Endothelial cell of umbilical vein (primary cell): ENCODE data around the gene CHAC1. TPM values are rescaled to one million over a fixed set of nuclear protein-coding genes. Genes with fewer than 3 reads are reported as not detected.
"Not testable (repeated sequence)": the region's sequence is repeated elsewhere in the genome, so short reads cannot be mapped to it uniquely, and the experiment has no call there.

Source experiments
- BruUV-seq: library from RNA; stranded (reverse); fragments of 400-500 nt; replicated peaks from 2 replicates; lab custom pipeline; 2021; lab: Mats Ljungman, UMichigan
- CTCF ChIA-PET: fragments of 300-600, 350-600 bp; sonication (Branson Sonifier 250); formaldehyde crosslinking; loops from one replicate; lab custom pipeline; 2021; ENCODE audit warnings: antibody characterized with exemption, inconsistent platforms; lab: Charles Lee
- POLR2A ChIA-PET: fragments of 300-600, 350-600 bp; sonication (Branson Sonifier 250); formaldehyde crosslinking; loops from one replicate; lab custom pipeline; 2021; ENCODE audit warnings: antibody characterized with exemption, inconsistent platforms; lab: Charles Lee
- DNase-seq: peaks from one replicate; pipeline ENCODE4 v3.0.0-alpha.2; 2011; ENCODE audit warnings: low read depth, low spot score
- FAIRE-seq: peaks from 2 replicates; lab custom pipeline; 2011; peaks lifted over from hg19 to GRCh38; lab: Jason Lieb, UNC
- H2AFZ ChIP-seq: 2 replicates; pipeline ENCODE4 v1.6.0; 2012; ENCODE audit warnings: low read depth, low read length, control low read depth, inconsistent platforms
- H3K27ac ChIP-seq: 2 replicates; pipeline ENCODE4 v1.5.1; 2011; ENCODE audit warnings: low read depth, mild to moderate bottlenecking, control low read depth, low read length, moderate library complexity; ENCODE audit not compliant: insufficient read depth
- H3K27me3 ChIP-seq, 2 experiments: 2 replicates each; pipeline versions ENCODE4 v1.6.0 to v1.6.1; 2011; ENCODE audit warnings: low read length in 2 of 2, mixed read lengths in 1 of 2; ENCODE audit not compliant: control insufficient read depth in 2 of 2, insufficient read depth in 2 of 2
- H3K36me3 ChIP-seq, 2 experiments: 2 replicates in 1 of 2; 3 replicates in 1 of 2; pipeline ENCODE4 v1.5.1; 2011; ENCODE audit warnings: low read length in 2 of 2, mild to moderate bottlenecking in 1 of 2, moderate library complexity in 1 of 2; ENCODE audit not compliant: control insufficient read depth in 2 of 2, insufficient read depth in 2 of 2; ENCODE audit errors: extremely low read depth in 1 of 2
- H3K4me1 ChIP-seq: 3 replicates; pipeline ENCODE4 v1.5.1; 2011; ENCODE audit warnings: mild to moderate bottlenecking, low read length; ENCODE audit not compliant: control insufficient read depth, insufficient read depth; ENCODE audit errors: extremely low read depth
- H3K4me2 ChIP-seq: 2 replicates; pipeline ENCODE4 v1.6.1; 2011; ENCODE audit warnings: low read length, control low read depth, mixed read lengths; ENCODE audit not compliant: insufficient read depth
- H3K4me3 ChIP-seq, 3 experiments: fragments of 200-600 bp in 1 of 3; sonication (generic), shearing (Covaris generic) in 1 of 3; replicated peaks in 1 of 3; 2 replicates each; pipeline ENCODE4 v1.5.1; 2011 to 2016; ENCODE audit warnings: control low read depth in 3 of 3, low read length in 3 of 3, mild to moderate bottlenecking in 2 of 3, inconsistent platforms in 1 of 3, low read depth in 1 of 3, moderate library complexity in 1 of 3; ENCODE audit not compliant: insufficient read depth in 1 of 3
- H3K79me2 ChIP-seq: 2 replicates; pipeline ENCODE4 v1.6.0; 2012; ENCODE audit warnings: low read length, inconsistent platforms; ENCODE audit not compliant: control insufficient read depth, insufficient read depth
- H3K9ac ChIP-seq: replicated peaks from 2 replicates; pipeline ENCODE3; 2011; ENCODE audit warnings: low read length, control low read depth; ENCODE audit not compliant: insufficient read depth; ENCODE audit errors: extremely low read depth
- H3K9me1 ChIP-seq: replicated peaks from 3 replicates; pipeline ENCODE4 v1.6.0; 2011; ENCODE audit warnings: mild to moderate bottlenecking, low read length; ENCODE audit not compliant: control insufficient read depth, insufficient read depth; ENCODE audit errors: extremely low read depth
- H3K9me3 ChIP-seq: replicated peaks from 2 replicates; pipeline ENCODE4 v1.5.1; 2012; ENCODE audit warnings: low read length, inconsistent platforms; ENCODE audit not compliant: control insufficient read depth, insufficient read depth
- H4K20me1 ChIP-seq: replicated peaks from 2 replicates; pipeline ENCODE3; 2011; ENCODE audit warnings: mild to moderate bottlenecking, low read length; ENCODE audit not compliant: control insufficient read depth, insufficient read depth; ENCODE audit errors: extremely low read depth
- EZH2 ChIP-seq: IDR thresholded peaks from 2 replicates; pipeline ENCODE4 v1.6.1; 2012; ENCODE audit warnings: borderline replicate concordance, low read depth, mild to moderate bottlenecking, moderate library complexity, low read length, inconsistent platforms; ENCODE audit not compliant: severe bottlenecking
- FOS ChIP-seq: IDR thresholded peaks from 2 replicates; pipeline ENCODE4 v1.6.1; 2011; ENCODE audit warnings: mild to moderate bottlenecking, low read length, moderate library complexity, borderline replicate concordance; ENCODE audit not compliant: insufficient read depth
- GATA2 ChIP-seq: IDR thresholded peaks from 2 replicates; pipeline ENCODE4 v1.7.0; 2011; ENCODE audit warnings: low read depth, mild to moderate bottlenecking, moderate library complexity, mixed read lengths, low read length; ENCODE audit not compliant: insufficient read length, insufficient read depth
- JUN ChIP-seq: IDR thresholded peaks from 2 replicates; pipeline ENCODE4 v1.6.1; 2011; ENCODE audit warnings: borderline replicate concordance, low read depth; ENCODE audit not compliant: insufficient read length, insufficient read depth
- MYC ChIP-seq: IDR thresholded peaks from one replicate; pipeline ENCODE4 v1.6.1; 2011; ENCODE audit warnings: mild to moderate bottlenecking, low read depth, low read length
- POLR2A ChIP-seq: IDR thresholded peaks from 2 replicates; pipeline ENCODE4 v1.6.1; 2012; ENCODE audit warnings: low read depth, mild to moderate bottlenecking, control low read depth, low read length
- POLR2AphosphoS5 ChIP-seq: IDR thresholded peaks from 2 replicates; pipeline ENCODE4 v1.6.1; 2012; ENCODE audit warnings: low read depth, mild to moderate bottlenecking, control low read depth, low read length, moderate library complexity; ENCODE audit not compliant: insufficient read depth
- dilution Hi-C: fragments of 300-500 bp; cut with MboI; formaldehyde crosslinking; loops from one replicate; pipeline ENCODE4 v1.15.0; 2019; ENCODE audit warnings: low sequenced_read_pairs; ENCODE audit not compliant: extremely low pct_ligation_motif_present
- intact Hi-C: fragments of 100-400 bp; cut with micrococcal nuclease; formaldehyde crosslinking; loops from one replicate; pipeline ENCODE4 v1.10.0; 2022
- polyA plus RNA-seq, 4 experiments: library from polyadenylated mRNA; depleted of rRNA in 3 of 4; stranded (reverse) in 3 of 4; unstranded in 1 of 4; fragments of >200 nt; gene quantifications; 2 replicates each; pipeline versions ENCODE4 v1.2.1 to v1.2.3, GENCODE V29; 2011 to 2012; ENCODE audit warnings: missing spikeins in 1 of 4
- total RNA-seq: library from RNA; stranded (reverse); gene quantifications from 2 replicates; pipeline ENCODE4 v1.2.3, GENCODE V29; 2021
- TF ChIP-seq, protein P1 (sequence below), 2 donors: IDR thresholded peaks; 1 replicate in 1 of 2; 2 replicates in 1 of 2; pipeline ENCODE4 v1.5.1; 2011; ENCODE audit warnings: low read length in 2 of 2, mild to moderate bottlenecking in 2 of 2, moderate library complexity in 2 of 2, control low read depth in 1 of 2, inconsistent platforms in 1 of 2, low read depth in 1 of 2; ENCODE audit not compliant: insufficient read depth in 1 of 2; ENCODE audit errors: extremely low read depth in 1 of 2
- TF ChIP-seq, protein P2 (sequence below): IDR thresholded peaks from 2 replicates; pipeline ENCODE4 v1.6.1; 2011; ENCODE audit not compliant: insufficient read depth, insufficient read length

Gene CHAC1
- total and polyA plus RNA-seq, 2 donors (not counting 3 experiments of a cell fraction or from before 2014, with no cell fraction given): 4.6 to 25.7 TPM

- H4K20me1 ChIP-seq: no peaks in the 10 kb centered on the region
- peak overlapping the region; percentile 81 for H2AFZ ChIP-seq
- H3K9ac ChIP-seq: peak overlapping the region; percentile 7
- DNase-seq: no peak
- H3K36me3 ChIP-seq: peaks cover 0 to 2% of the 10 kb centered on the region in 2 experiments
- no peaks in the 10 kb centered on the region for H3K9me1 ChIP-seq
- CTCF ChIA-PET: interaction anchor here (0.6 to 9.3 kb wide), 16 partner anchors 10 to 110 kb away, joined by 3 to 101 read pairs (median 3); partner anchors contain the start of genes SPINT1 and VPS18
- peak overlapping the region; percentile 67 for H3K4me2 ChIP-seq
- peak overlapping the region; percentile 21 for H3K27ac ChIP-seq
- no peak for FAIRE-seq
- TSS peak; percentile 54 for BruUV-seq
- no peaks in the 10 kb centered on the region for H3K79me2 ChIP-seq
- TF ChIP-seq, protein P1, sequence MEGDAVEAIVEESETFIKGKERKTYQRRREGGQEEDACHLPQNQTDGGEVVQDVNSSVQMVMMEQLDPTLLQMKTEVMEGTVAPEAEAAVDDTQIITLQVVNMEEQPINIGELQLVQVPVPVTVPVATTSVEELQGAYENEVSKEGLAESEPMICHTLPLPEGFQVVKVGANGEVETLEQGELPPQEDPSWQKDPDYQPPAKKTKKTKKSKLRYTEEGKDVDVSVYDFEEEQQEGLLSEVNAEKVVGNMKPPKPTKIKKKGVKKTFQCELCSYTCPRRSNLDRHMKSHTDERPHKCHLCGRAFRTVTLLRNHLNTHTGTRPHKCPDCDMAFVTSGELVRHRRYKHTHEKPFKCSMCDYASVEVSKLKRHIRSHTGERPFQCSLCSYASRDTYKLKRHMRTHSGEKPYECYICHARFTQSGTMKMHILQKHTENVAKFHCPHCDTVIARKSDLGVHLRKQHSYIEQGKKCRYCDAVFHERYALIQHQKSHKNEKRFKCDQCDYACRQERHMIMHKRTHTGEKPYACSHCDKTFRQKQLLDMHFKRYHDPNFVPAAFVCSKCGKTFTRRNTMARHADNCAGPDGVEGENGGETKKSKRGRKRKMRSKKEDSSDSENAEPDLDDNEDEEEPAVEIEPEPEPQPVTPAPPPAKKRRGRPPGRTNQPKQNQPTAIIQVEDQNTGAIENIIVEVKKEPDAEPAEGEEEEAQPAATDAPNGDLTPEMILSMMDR (IDR thresholded peaks at IDR 0.05; ENCODE audit: extremely low read depth in 1 of 2, insufficient read depth in 1 of 2, low read depth in 1 of 2, low read length in 2 of 2): no peak
- no peak for TF ChIP-seq POLR2AphosphoS5
- TF ChIP-seq GATA2: no peak
- TF ChIP-seq JUN: no peak
- no peak for TF ChIP-seq EZH2
- TF ChIP-seq POLR2A: no peak
- no peak for TF ChIP-seq FOS
- TF ChIP-seq MYC: no peak
- TF ChIP-seq, protein P2, sequence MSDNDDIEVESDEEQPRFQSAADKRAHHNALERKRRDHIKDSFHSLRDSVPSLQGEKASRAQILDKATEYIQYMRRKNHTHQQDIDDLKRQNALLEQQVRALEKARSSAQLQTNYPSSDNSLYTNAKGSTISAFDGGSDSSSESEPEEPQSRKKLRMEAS: no peak
- intact Hi-C loops: loop anchor here (1.0 to 2.0 kb wide), 3 partner anchors 11 to 47 kb away; no protein-coding TSS in a partner anchor
- H3K4me3 ChIP-seq: peak overlapping the region; percentile 32 to 90 (median 37)
- peaks cover 10% of the 10 kb centered on the region for H3K4me1 ChIP-seq
- dilution Hi-C loops: no loop called here
- POLR2A ChIA-PET: interaction anchor here (0.6 to 1.7 kb wide), 9 partner anchors 9 to 892 kb away, joined by 3 to 19 read pairs (median 4); partner anchors contain the start of gene DLL4
- no peaks in the 10 kb centered on the region for H3K27me3 ChIP-seq
- H3K9me3 ChIP-seq: no peaks in the 10 kb centered on the region
These were observed 423 bp downstream of the CHAC1 start for GRCh38 chr15:40953713-40954074.

DNA sequence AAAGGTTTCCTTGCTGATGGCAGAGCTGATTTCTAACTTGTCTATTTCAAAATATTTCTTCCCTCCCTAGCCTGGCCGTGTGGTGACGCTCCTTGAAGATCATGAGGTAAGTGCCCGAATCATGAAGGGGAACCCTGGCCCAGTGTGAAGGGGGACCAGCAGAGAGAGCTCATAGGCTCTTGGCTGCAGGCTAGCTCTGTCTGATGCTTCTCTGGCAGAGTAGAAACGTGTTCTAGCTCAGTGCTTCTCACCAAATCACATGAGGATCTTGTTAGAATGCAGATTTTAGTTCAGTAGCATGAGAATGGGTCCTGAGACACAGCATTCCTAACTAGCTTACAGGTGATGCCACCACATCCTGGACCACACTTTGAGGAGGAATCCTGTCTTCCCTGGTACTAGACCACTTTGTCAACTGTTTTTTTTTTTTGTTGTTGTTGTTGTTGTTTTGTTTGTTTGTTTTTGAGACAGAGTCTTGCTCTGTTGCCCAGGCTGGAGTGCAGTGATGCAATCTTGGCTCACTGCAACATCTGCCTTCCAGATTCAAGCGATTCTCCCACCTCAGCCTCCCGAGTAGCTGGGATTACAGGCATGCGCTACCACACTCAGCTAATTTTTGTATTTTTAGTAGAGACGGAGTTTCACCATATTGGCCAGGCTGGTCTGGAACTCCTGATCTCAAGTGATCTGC lies 1.0 kb downstream of the CHAC1 start:
- BruUV-seq, intact Hi-C loops, H3K27me3 ChIP-seq, H3K27ac ChIP-seq, H2AFZ ChIP-seq, FAIRE-seq, H3K9ac ChIP-seq, H3K9me3 ChIP-seq, dilution Hi-C loops, H3K36me3 ChIP-seq, H3K4me3 ChIP-seq, H4K20me1 ChIP-seq, H3K79me2 ChIP-seq, H3K9me1 ChIP-seq, DNase-seq: not testable (repeated sequence)
- Histone ChIP-seq H3K4me2 (peak overlapping the region; percentile 67), H3K4me1 (peaks cover 10% of the 10 kb centered on the region)
- ChIA-PET POLR2A (interaction anchor here (0.6 to 1.0 kb wide), 3 partner anchors 13 to 891 kb away, joined by 3 to 5 read pairs (median 4); no protein-coding TSS in a partner anchor), CTCF (interaction anchor here (0.7 to 9.3 kb wide), 10 partner anchors 10 to 68 kb away, joined by 3 to 101 read pairs (median 16); no protein-coding TSS in a partner anchor)
